ENCODE data around the gene ACOT12. TPM values are rescaled to one million over a fixed set of nuclear protein-coding genes. Genes with fewer than 3 reads are reported as not detected.

The ACOT12 gene
- total and polyA plus RNA-seq, 2 donors (not counting 3 experiments of a cell fraction or from before 2014, with no cell fraction given), result not detected

DNA sequence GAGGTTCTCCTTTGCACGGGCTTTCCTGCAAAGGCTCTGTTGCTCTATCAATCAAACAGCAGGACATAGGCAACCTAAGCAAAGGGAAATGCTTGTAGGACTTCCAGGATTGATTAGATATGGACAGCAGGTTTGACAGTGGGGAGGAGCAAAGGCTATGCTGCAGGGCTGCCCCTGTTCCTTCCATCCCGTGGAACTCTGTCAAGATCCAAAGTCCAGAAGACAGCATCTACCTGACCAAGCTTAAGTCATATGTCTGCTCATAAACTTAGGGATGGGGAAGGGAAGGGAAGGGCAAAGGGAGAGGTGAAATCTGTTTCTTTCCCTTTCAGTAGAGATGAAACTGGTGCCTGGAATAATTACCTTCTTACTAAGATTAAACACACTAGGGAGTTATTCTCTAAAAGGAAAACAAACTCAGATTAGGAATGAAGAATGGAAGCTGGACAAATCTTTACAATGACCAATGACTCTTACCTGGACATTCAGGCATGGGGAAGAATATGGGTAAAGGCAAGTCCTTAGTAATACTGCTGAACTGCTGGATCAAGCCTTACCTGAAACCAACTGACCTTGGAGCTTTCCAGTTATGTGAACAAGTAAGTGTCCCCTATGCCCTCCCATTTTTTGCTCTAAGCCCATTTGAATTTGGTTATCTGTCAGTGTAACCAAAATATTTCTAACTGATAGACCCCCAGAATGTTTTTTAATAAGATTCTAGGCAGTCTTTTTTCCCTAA is 8.4 kb upstream of the ACOT12 start:
- intact Hi-C loops (cut with micrococcal nuclease), result no loop called here
- no peak for FAIRE-seq
- no peaks in the 10 kb centered on the region for H3K79me2 ChIP-seq (ENCODE audit: control insufficient read depth, insufficient read depth, low read length)
- H3K27ac ChIP-seq (ENCODE audit: insufficient read depth, low read depth, low read length), result no peak overlapping the region
- POLR2A ChIA-PET, result no interaction called here
- CTCF ChIA-PET, result no interaction called here
- no peaks in the 10 kb centered on the region for H3K9me3 ChIP-seq (replicated peaks; ENCODE audit: control insufficient read depth, insufficient read depth, low read length)
- no peaks in the 10 kb centered on the region for H3K9me1 ChIP-seq (replicated peaks; ENCODE audit: control insufficient read depth, extremely low read depth, insufficient read depth, low read length)
- no TSS peak for BruUV-seq (replicated peaks)
- no peak overlapping the region for H3K9ac ChIP-seq (replicated peaks; ENCODE audit: extremely low read depth, insufficient read depth, low read length)
- no peak overlapping the region for H3K4me3 ChIP-seq (replicated peaks in 1 of 3; ENCODE audit: insufficient read depth in 1 of 3, low read depth in 1 of 3, low read length in 3 of 3)
- dilution Hi-C loops (cut with MboI; ENCODE audit: extremely low pct_ligation_motif_present, low sequenced_read_pairs), result no loop called here
- H3K36me3 ChIP-seq (ENCODE audit: control insufficient read depth in 2 of 2, extremely low read depth in 1 of 2, insufficient read depth in 2 of 2, low read length in 2 of 2), result no peaks in the 10 kb centered on the region
- no peak overlapping the region for H2AFZ ChIP-seq (ENCODE audit: low read depth, low read length)
- no peak overlapping the region for H3K4me2 ChIP-seq (ENCODE audit: insufficient read depth, low read length)
- no peaks in the 10 kb centered on the region for H4K20me1 ChIP-seq (replicated peaks; ENCODE audit: control insufficient read depth, extremely low read depth, insufficient read depth, low read length)
- no peak for DNase-seq (ENCODE audit: low read depth, low spot score)
- H3K27me3 ChIP-seq (ENCODE audit: control insufficient read depth in 2 of 2, insufficient read depth in 2 of 2, low read length in 2 of 2), result no peaks in the 10 kb centered on the region
- TF ChIP-seq, protein P1, sequence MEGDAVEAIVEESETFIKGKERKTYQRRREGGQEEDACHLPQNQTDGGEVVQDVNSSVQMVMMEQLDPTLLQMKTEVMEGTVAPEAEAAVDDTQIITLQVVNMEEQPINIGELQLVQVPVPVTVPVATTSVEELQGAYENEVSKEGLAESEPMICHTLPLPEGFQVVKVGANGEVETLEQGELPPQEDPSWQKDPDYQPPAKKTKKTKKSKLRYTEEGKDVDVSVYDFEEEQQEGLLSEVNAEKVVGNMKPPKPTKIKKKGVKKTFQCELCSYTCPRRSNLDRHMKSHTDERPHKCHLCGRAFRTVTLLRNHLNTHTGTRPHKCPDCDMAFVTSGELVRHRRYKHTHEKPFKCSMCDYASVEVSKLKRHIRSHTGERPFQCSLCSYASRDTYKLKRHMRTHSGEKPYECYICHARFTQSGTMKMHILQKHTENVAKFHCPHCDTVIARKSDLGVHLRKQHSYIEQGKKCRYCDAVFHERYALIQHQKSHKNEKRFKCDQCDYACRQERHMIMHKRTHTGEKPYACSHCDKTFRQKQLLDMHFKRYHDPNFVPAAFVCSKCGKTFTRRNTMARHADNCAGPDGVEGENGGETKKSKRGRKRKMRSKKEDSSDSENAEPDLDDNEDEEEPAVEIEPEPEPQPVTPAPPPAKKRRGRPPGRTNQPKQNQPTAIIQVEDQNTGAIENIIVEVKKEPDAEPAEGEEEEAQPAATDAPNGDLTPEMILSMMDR (IDR thresholded peaks at IDR 0.05; ENCODE audit: extremely low read depth in 1 of 2, insufficient read depth in 1 of 2, low read depth in 1 of 2, low read length in 2 of 2), result no peak
- no peak for TF ChIP-seq EZH2 (IDR thresholded peaks at IDR 0.05; ENCODE audit: borderline replicate concordance, low read depth, low read length, severe bottlenecking)
- TF ChIP-seq FOS (IDR thresholded peaks at IDR 0.05; ENCODE audit: borderline replicate concordance, insufficient read depth, low read length), result no peak
- no peak for TF ChIP-seq POLR2A (IDR thresholded peaks at IDR 0.05; ENCODE audit: low read depth, low read length)
- TF ChIP-seq, protein P2, sequence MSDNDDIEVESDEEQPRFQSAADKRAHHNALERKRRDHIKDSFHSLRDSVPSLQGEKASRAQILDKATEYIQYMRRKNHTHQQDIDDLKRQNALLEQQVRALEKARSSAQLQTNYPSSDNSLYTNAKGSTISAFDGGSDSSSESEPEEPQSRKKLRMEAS (IDR thresholded peaks at IDR 0.05; ENCODE audit: insufficient read depth, insufficient read length), result no peak
- TF ChIP-seq JUN (IDR thresholded peaks at IDR 0.05; ENCODE audit: borderline replicate concordance, insufficient read depth, insufficient read length, low read depth), result no peak
- TF ChIP-seq MYC (IDR thresholded peaks at IDR 0.05; ENCODE audit: low read depth, low read length), result no peak
- TF ChIP-seq POLR2AphosphoS5 (IDR thresholded peaks at IDR 0.05; ENCODE audit: insufficient read depth, low read depth, low read length), result no peak
- TF ChIP-seq GATA2 (IDR thresholded peaks at IDR 0.05; ENCODE audit: insufficient read depth, insufficient read length, low read depth, low read length), result no peak
- H3K4me1 ChIP-seq (ENCODE audit: control insufficient read depth, extremely low read depth, insufficient read depth, low read length), result no peaks in the 10 kb centered on the region
